Panc1 (cell line): ENCODE results near the gene AFF4.

Source experiments
- CTCF ChIP-seq: fragments of 450-650 bp; IDR thresholded peaks from 2 replicates; pipeline ENCODE4 v1.5.1; 2017; ENCODE audit warnings: mild to moderate bottlenecking
- POLR2AphosphoS5 ChIP-seq: IDR thresholded peaks from 2 replicates; pipeline ENCODE4 v1.6.1; 2012; ENCODE audit warnings: mild to moderate bottlenecking, low read depth, low read length, moderate library complexity
- REST ChIP-seq, 2 experiments: IDR thresholded peaks; 2 replicates each; pipeline ENCODE4 v1.6.1; 2011 to 2012; ENCODE audit warnings: low read depth in 2 of 2, control low read depth in 1 of 2, low read length in 1 of 2, mild to moderate bottlenecking in 1 of 2, moderate library complexity in 1 of 2; ENCODE audit not compliant: insufficient read depth in 1 of 2
- SIN3A ChIP-seq: IDR thresholded peaks from 2 replicates; pipeline ENCODE4 v1.6.1; 2012; ENCODE audit warnings: low read depth, mild to moderate bottlenecking, low read length, moderate library complexity, borderline replicate concordance; ENCODE audit not compliant: insufficient read depth
- TCF7L2 ChIP-seq: IDR thresholded peaks from 2 replicates; pipeline ENCODE4 v1.6.1; 2011; ENCODE audit warnings: mild to moderate bottlenecking, low read depth, low read length, inconsistent platforms

GRCh38 chr5:132952829-132953228 lies 10.6 kb downstream of the AFF4 start:
- TF ChIP-seq CTCF: no peak
- no peak for TF ChIP-seq POLR2AphosphoS5
- TF ChIP-seq TCF7L2: no peak
- TF ChIP-seq REST (IDR thresholded peaks at IDR 0.05; ENCODE audit: insufficient read depth in 1 of 2, low read depth in 2 of 2, low read length in 1 of 2): no peak
- no peak for TF ChIP-seq SIN3A
